CD4-positive, alpha-beta T cell treated with Interleukin-12 subunit alpha and Interleukin-12 subunit beta, for 1 hour (primary cell): Measurements from ENCODE around the gene CLUH.

Source experiments
- DNase-seq: peaks from one replicate; pipeline ENCODE4 v3.0.0-alpha.2; 2020

Gene CLUH

GRCh38 chr17:2719861-2720260 lies 8.3 kb upstream of the CLUH start:
- no peak for DNase-seq

- DNase-seq, result no peak
Measured at GRCh38 chr17:2718150-2718938, 6.8 kb upstream of the CLUH start.

GRCh38 chr17:2716649-2717048 lies 5.1 kb upstream of the CLUH start:
- DNase-seq, result no peak

GRCh38 chr17:2713881-2714280 lies 2.3 kb upstream of the CLUH start:
- no peak for DNase-seq

GRCh38 chr17:2712300-2713043 lies 908 bp upstream of the CLUH start:
- DNase-seq, result no peak

GRCh38 chr17:2710803-2711607 lies 559 bp downstream of the CLUH start:
- DNase-seq, result peak; percentile 37

- DNase-seq, result no peak
Measured at GRCh38 chr17:2710071-2710802, 1.3 kb downstream of the CLUH start.

GRCh38 chr17:2709183-2709661 lies 2.3 kb downstream of the CLUH start:
- DNase-seq, result no peak

- DNase-seq, result no peak
Measured at GRCh38 chr17:2708585-2709182, 2.9 kb downstream of the CLUH start.

- no peak for DNase-seq
Measured at GRCh38 chr17:2707721-2708584, 3.6 kb downstream of the CLUH start.

GRCh38 chr17:2706911-2707510 lies 4.6 kb downstream of the CLUH start:
- no peak for DNase-seq

- DNase-seq, result no peak
Measured at GRCh38 chr17:2705888-2706795, 5.4 kb downstream of the CLUH start.

GRCh38 chr17:2705263-2705662 lies 6.3 kb downstream of the CLUH start:
- DNase-seq, result no peak

- no peak for DNase-seq
Measured at GRCh38 chr17:2704890-2705248, 6.7 kb downstream of the CLUH start.

GRCh38 chr17:2704031-2704889 lies 7.3 kb downstream of the CLUH start:
- no peak for DNase-seq

GRCh38 chr17:2703606-2704005 lies 8.0 kb downstream of the CLUH start:
- DNase-seq, result no peak

- no peak for DNase-seq
Measured at GRCh38 chr17:2703181-2703580, 8.4 kb downstream of the CLUH start.

- no peak for DNase-seq
Measured at GRCh38 chr17:2701996-2702741, 9.4 kb downstream of the CLUH start.
